Activated CD8-positive, alpha-beta memory T cell treated with anti-CD3 and anti-CD28 coated beads for 1 hour (primary cell): ENCODE measurements around the gene MICAL3.
"Not testable (repeated sequence)": the region's sequence is repeated elsewhere in the genome, so short reads cannot be mapped to it uniquely, and the experiment has no call there.

Experiments used
- DNase-seq, 2 donors: peaks; one replicate each; pipeline ENCODE4 v3.0.0-alpha.2; 2020; ENCODE audit warnings: low read depth in 1 of 2; ENCODE audit errors: extremely low read depth in 1 of 2

MICAL3 gene

DNA sequence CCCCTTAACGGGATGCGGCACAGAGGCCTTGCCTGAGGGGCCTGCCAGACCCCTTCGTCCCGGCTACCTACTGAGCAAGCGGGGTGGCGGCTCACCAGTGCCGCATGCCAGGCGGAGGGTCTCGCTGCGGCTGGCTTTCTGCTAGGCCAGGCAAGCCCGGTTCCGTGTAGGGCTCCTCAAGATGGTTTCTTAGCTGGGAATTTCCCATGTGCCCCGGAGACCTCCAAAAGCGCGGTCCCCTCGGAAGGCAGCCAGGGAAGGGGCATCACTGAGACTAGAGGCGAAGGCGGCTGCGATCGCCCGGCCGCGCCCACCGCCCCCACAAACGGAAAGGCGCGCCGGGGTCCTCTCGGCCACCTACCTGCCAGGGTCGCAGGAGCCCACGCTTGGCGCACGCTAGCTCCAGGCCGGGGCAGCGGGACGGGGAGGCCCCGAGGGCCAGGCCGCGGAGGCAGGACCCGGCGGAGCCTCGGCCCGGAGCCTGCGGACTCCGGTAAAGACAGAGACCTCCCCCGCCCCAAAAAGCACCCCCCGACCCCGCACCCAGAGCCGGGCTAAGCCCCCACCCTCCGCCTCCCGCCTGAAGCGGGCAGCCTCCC, 23.8 kb downstream of the MICAL3 start:
- DNase-seq, result no peak

GRCh38 chr22:17999851-18000250, 24.5 kb downstream of the MICAL3 start:
- DNase-seq, result no peak

DNA sequence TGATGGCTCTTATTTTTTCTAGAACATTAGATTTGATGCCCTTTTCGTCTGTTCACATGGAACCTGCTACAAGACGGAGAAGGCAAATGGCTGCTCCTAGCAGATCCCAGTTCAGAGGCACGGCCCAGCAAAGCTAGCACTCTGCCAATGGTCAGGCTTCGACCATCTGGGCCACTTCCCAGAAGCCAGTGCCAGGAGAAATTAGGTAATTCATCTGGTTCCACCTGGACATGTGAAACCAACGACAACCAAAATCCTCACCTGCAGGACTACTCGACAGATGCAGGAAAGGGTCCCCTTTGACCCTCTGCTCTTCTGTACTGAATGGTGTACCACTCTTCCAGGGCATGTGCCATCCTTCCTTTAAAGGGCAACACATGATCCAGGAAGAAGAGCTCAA, 25.4 kb downstream of the MICAL3 start:
- no peak for DNase-seq

- DNase-seq, result no peak
Observed at GRCh38 chr22:17997456-17997855, 26.9 kb downstream of the MICAL3 start.

DNA sequence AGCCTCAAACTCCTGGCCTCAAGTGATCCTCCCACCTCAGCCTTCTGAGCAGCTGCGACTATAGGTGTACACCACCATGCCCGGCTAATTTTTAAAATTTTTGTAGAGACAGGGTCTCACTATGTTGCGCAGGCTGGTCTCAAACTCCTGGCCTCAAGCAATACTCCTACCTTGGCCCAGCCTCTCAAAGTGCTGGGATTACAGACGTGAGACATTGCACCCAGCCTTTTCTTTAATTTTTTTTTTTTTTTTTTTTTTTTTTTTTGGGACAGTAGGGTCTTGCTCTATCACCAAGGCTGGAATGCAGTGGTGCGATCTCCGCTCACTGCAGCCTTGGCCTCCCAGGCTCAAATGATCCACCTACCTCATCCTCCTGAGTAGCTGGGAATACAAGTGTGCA, 29.1 kb downstream of the MICAL3 start:
- DNase-seq, result not testable (repeated sequence)

DNA sequence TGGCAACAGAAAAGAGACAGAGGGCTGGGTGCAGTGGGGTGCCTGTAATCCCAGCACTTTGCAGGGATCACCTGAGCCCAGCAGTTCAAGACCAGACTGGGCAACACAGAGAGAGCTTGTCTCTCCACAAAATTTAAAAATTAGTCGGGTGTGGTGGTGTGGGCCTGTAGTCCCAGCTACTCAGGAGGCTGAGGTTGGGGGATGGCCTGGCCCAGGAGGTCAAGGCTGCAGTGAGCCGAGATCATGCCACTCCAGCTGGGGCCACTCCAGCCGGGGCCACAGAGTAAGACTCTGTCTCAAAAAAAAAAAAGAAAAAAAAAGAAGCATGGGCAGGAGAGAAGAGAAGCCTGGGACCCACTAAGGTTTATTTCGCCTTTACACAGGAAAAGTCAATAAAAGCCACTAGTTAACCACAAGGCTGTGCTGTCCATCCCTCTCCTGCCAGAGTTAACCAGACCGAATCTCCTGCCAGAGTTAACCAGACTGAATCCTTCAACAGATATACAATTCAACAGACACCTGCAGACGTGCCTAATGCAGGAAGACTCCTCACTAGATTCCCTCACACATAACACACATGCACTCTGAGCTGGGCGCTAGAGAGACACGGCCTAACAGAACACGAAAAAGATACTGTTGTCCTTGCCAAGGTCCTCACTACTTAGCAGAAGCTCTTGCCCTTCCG, 29.8 kb downstream of the MICAL3 start:
- DNase-seq, result no peak

DNA sequence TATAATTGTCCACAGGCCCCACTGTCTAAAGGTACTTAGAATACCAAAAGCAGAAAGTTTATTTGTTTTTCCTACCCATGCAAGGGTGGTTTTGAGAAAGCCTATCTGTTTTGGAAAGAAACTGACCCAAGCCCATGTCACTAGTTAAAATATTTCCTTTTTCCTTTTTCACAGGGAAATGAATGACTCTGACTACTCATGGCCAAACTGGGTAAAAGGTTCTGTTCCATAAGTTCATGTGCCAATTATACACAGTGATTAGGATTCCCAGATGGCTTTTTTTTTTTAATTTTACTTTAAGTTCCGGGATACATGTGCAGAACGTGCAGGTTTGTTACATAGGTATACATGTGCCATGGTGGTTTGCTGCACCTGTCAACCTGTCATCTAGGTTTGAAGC, 31.4 kb downstream of the MICAL3 start:
- DNase-seq, result not testable (repeated sequence)

- not testable (repeated sequence) for DNase-seq
Observed at GRCh38 chr22:17991992-17992391, 32.4 kb downstream of the MICAL3 start.

GRCh38 chr22:17990942-17991341, 33.4 kb downstream of the MICAL3 start:
- no peak for DNase-seq

GRCh38 chr22:17990147-17990546, 34.2 kb downstream of the MICAL3 start:
- no peak for DNase-seq

DNA sequence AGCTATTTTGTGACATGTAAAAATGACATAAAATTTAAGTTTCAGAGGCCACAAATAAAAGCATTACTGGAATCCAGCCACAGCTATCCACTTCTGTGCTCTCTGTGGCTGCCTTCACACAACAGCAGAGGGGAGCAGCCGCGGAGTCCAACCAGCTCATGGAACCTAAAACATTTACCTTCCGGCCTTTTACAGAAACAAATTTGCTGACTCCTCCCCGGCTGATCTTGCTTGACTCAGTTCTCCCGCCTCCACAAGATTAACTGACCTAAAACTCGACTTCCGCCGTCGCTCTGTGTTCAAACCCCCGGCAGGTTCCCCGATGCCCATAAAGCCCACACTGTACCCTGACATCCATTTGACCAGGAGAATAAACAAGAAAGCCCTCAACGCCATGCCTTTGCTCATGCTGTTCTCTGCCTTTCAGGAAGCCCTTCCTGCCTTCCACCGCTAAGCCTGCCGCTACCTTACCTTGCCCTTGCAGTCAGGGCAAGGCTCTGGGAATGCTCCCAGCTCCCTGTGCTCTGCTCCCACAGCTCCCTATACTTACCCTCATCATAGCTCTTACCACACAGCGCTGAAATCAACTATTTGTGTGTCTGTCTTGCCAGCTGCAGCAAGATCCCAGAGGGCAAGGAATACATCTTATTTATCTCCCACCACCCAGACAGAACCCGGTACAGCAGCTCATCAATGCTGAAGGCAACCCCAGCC, 35.4 kb downstream of the MICAL3 start:
- no peak for DNase-seq

- no peak for DNase-seq
Observed at GRCh38 chr22:17985606-17986005, 38.8 kb downstream of the MICAL3 start.

GRCh38 chr22:17985071-17985470, 39.3 kb downstream of the MICAL3 start:
- not testable (repeated sequence) for DNase-seq

GRCh38 chr22:17984114-17984513, 40.2 kb downstream of the MICAL3 start:
- DNase-seq, result no peak

DNA sequence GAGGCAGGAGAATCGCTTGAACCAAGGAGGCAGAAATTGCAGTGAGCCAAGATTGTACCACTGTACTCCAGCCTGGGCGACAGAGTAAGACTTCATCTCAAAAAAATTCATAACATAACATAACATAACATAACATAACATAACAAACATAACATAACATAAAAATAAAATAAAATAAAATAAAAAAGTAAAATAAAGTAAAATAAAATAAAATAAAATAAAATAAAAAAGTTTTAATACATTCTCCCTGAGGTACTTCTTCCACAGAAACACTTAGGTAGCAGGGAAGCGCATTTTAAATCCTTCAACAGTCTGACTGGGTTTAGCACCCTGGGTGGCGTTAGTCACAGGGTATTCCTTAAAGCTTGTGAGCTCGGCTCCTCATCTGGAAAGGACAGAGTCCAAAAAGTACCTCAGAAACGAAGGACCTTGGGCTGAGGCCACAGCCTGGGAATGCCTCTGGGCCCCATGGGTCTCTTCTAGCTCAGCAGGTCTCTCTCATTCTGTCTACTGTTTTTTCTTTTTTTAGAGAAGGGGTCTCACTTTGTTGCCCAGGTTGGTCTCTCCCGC, 41.7 kb downstream of the MICAL3 start:
- DNase-seq, result no peak

- no peak for DNase-seq
Observed at GRCh38 chr22:17981497-17981896, 42.9 kb downstream of the MICAL3 start.

GRCh38 chr22:17980638-17981051, 43.7 kb downstream of the MICAL3 start:
- DNase-seq, result peak in 1 of 2 donors; percentile 13

- no peak for DNase-seq
Observed at GRCh38 chr22:17980015-17980590, 44.3 kb downstream of the MICAL3 start.

DNA sequence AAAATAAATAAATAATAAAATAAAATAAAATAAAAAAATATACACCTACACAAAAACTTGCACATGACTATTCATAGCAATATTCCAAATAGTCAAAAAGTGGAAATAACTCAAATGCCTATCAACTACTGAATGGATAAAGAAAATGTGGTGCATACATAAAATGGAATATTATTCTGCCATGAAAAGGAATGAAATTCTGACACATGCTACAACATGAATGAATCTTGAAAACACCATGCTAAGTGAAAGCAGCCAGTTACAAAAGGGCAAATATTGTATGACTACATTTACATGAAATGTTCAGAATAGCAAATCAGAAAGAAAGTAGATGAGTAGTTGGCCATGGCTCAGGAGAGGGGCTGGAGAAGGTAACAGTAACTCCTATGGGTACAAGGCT, 46.3 kb downstream of the MICAL3 start:
- no peak for DNase-seq

DNA sequence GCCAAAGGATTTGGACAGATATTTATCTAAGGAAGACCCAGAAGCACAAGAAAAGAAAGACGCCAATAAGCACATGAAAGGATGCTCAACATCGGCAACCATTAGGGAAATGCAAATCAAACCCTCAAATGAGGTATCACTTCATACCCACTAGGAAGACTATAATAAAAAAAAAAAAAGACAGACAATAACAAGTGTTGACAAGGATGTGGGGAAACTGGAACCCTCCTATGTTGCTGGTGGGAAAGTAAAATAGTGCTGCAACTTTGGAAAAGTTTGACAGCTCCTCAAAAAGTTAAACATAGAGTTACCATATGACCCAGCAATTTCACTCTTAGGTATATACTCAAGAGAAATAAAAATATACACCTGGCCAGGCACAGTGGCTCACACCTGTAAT, 47.0 kb downstream of the MICAL3 start:
- no peak for DNase-seq

DNA sequence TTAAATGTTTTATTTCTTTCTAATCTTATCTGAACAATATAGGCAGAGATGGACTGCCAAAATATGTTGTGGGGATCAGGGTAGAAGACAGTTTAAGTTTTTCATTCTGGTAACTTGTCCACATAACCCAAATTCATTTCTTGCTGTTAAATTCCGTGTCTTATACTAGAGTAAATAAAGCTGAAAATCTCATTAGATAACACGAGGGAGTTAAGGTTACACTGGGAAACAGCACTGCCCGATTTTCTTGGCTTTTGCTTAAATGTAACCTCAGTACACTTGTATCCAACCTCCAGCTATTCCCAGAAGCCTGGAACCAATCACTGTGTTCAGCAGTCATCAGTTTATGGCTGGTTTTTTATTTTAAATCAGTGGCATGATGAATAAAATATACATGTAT, 48.2 kb downstream of the MICAL3 start:
- no peak for DNase-seq
